MCF 10A (cell line): ENCODE results near the gene GCNT4. TPM values are rescaled to one million over a fixed set of nuclear protein-coding genes. Genes with fewer than 3 reads are reported as not detected.

Experiments used
- BruUV-seq: library from RNA; stranded (reverse); fragments of 400-500 nt; replicated peaks from 2 replicates; lab custom pipeline; 2021; lab: Mats Ljungman, UMichigan
- CTCF ChIA-PET: fragments of 300-600 bp; sonication (Branson Sonifier 250); formaldehyde crosslinking; extraction: SDS; loops from one replicate; lab custom pipeline; 2021; ENCODE audit warnings: antibody characterized with exemption, inconsistent platforms; lab: Yijun Ruan, JAX
- POLR2A ChIA-PET: fragments of 300-600, 350-650 bp; sonication (Branson Sonifier 250); formaldehyde crosslinking; extraction: SDS; loops from one replicate; lab custom pipeline; 2020; ENCODE audit warnings: antibody characterized with exemption, inconsistent platforms; lab: Yijun Ruan, JAX
- DNase-seq: peaks from one replicate; pipeline ENCODE4 v3.0.0-alpha.2; 2018; ENCODE audit not compliant: unreplicated experiment
- H3K27ac Mint-ChIP-seq: one replicate; pipeline ENCODE4 v1.8.0; 2022; ENCODE audit warnings: mild to moderate bottlenecking, low read depth, mixed read lengths; ENCODE audit not compliant: unreplicated experiment
- H3K27me3 Mint-ChIP-seq: one replicate; pipeline ENCODE4 v1.8.0; 2022; ENCODE audit warnings: mixed read lengths; ENCODE audit not compliant: insufficient read depth, unreplicated experiment
- H3K36me3 Mint-ChIP-seq: one replicate; pipeline ENCODE4 v1.8.0; 2022; ENCODE audit warnings: mild to moderate bottlenecking, moderate library complexity, mixed read lengths; ENCODE audit not compliant: insufficient read depth, unreplicated experiment
- H3K4me1 Mint-ChIP-seq: one replicate; pipeline ENCODE4 v1.8.0; 2022; ENCODE audit warnings: mixed read lengths; ENCODE audit not compliant: insufficient read depth, unreplicated experiment
- H3K4me3 Mint-ChIP-seq: one replicate; pipeline ENCODE4 v1.8.0; 2022; ENCODE audit warnings: mild to moderate bottlenecking, moderate library complexity, mixed read lengths; ENCODE audit not compliant: unreplicated experiment
- H3K9me3 Mint-ChIP-seq: one replicate; pipeline ENCODE4 v1.8.0; 2022; ENCODE audit warnings: mixed read lengths; ENCODE audit not compliant: unreplicated experiment
- intact Hi-C: fragments of 100-400 bp; cut with micrococcal nuclease; formaldehyde crosslinking; loops from 2 replicates; pipeline ENCODE4 v1.14.1; 2022
- total RNA-seq: library from RNA; stranded (reverse); gene quantifications from 2 replicates; pipeline ENCODE4 v1.2.3, GENCODE V29; 2022
- TF ChIP-seq, protein P1 (sequence below): fragments of 200-600 bp; IDR thresholded peaks from one replicate; pipeline ENCODE4 v1.8.0; 2022; ENCODE audit warnings: antibody characterized with exemption, mild to moderate bottlenecking; ENCODE audit not compliant: unreplicated experiment

Gene GCNT4
- total RNA-seq, 1 experiment from 2014 or later: 1.4 TPM

GRCh38 chr5:75046366-75047142, 5.8 kb downstream of the GCNT4 start:
- peak overlapping the region; percentile 83 for H3K27ac Mint-ChIP-seq
- no peak overlapping the region for H3K4me3 Mint-ChIP-seq
- no TSS peak for BruUV-seq
- H3K4me1 Mint-ChIP-seq: peaks cover 44% of the 10 kb centered on the region
- peaks cover 12% of the 10 kb centered on the region for H3K36me3 Mint-ChIP-seq
- no peaks in the 10 kb centered on the region for H3K9me3 Mint-ChIP-seq
- TF ChIP-seq, protein P1, sequence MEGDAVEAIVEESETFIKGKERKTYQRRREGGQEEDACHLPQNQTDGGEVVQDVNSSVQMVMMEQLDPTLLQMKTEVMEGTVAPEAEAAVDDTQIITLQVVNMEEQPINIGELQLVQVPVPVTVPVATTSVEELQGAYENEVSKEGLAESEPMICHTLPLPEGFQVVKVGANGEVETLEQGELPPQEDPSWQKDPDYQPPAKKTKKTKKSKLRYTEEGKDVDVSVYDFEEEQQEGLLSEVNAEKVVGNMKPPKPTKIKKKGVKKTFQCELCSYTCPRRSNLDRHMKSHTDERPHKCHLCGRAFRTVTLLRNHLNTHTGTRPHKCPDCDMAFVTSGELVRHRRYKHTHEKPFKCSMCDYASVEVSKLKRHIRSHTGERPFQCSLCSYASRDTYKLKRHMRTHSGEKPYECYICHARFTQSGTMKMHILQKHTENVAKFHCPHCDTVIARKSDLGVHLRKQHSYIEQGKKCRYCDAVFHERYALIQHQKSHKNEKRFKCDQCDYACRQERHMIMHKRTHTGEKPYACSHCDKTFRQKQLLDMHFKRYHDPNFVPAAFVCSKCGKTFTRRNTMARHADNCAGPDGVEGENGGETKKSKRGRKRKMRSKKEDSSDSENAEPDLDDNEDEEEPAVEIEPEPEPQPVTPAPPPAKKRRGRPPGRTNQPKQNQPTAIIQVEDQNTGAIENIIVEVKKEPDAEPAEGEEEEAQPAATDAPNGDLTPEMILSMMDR: no peak
- H3K27me3 Mint-ChIP-seq: no peaks in the 10 kb centered on the region
- ChIA-PET POLR2A (interaction anchor here (0.7 to 2.5 kb wide), 8 partner anchors 8 to 1145 kb away, joined by 3 to 7 read pairs (median 4); partner anchors contain the start of gene HMGCR), CTCF (interaction anchor here (1.0 kb wide), 1 partner anchor 290 kb away, joined by 3 read pairs; the partner anchor contains the start of gene HMGCR)
- intact Hi-C loops: no loop called here
- no peak for DNase-seq

GRCh38 chr5:75045071-75045470, 7.3 kb downstream of the GCNT4 start:
- Mint-ChIP-seq H3K27ac (no peak overlapping the region), H3K36me3 (peaks cover 7% of the 10 kb centered on the region), H3K27me3 (no peaks in the 10 kb centered on the region), H3K4me1 (peaks cover 29% of the 10 kb centered on the region), H3K4me3 (no peak overlapping the region), H3K9me3 (peaks cover 3% of the 10 kb centered on the region)
- intact Hi-C loops: no loop called here
- CTCF ChIA-PET: interaction anchor here (0.7 kb wide), 1 partner anchor 9 kb away, joined by 5 read pairs; no protein-coding TSS in a partner anchor
- POLR2A ChIA-PET: interaction anchor here (1.7 to 2.0 kb wide), 2 partner anchors 8 to 38 kb away, joined by 5 read pairs; no protein-coding TSS in a partner anchor
- TF ChIP-seq, protein P1: no peak
- BruUV-seq: no TSS peak
- no peak for DNase-seq

GRCh38 chr5:75044406-75044805, 8.0 kb downstream of the GCNT4 start:
- ChIA-PET CTCF (interaction anchor here (0.7 kb wide), 1 partner anchor 10 kb away, joined by 5 read pairs; no protein-coding TSS in a partner anchor), POLR2A (interaction anchor here (0.6 to 1.7 kb wide), 5 partner anchors 37 to 1710 kb away, joined by 3 to 5 read pairs (median 3); partner anchors contain the start of gene HMGCR)
- Mint-ChIP-seq H3K27ac (peak overlapping the region; percentile 52), H3K4me3 (no peak overlapping the region), H3K4me1 (peaks cover 25% of the 10 kb centered on the region), H3K9me3 (peaks cover 9% of the 10 kb centered on the region), H3K27me3 (no peaks in the 10 kb centered on the region), H3K36me3 (peaks cover 7% of the 10 kb centered on the region)
- TF ChIP-seq, protein P1: no peak
- intact Hi-C loops: no loop called here
- peak; percentile 52 for DNase-seq
- BruUV-seq: no TSS peak

GRCh38 chr5:75043633-75044264, 8.6 kb downstream of the GCNT4 start:
- TF ChIP-seq, protein P1: no peak
- H3K36me3 Mint-ChIP-seq: peaks cover 7% of the 10 kb centered on the region
- ChIA-PET POLR2A (interaction anchor here (0.6 to 0.7 kb wide), 3 partner anchors 195 to 1710 kb away, joined by 3 read pairs; partner anchors contain the start of gene HMGCR), CTCF (no interaction called here)
- DNase-seq: no peak
- peaks cover 9% of the 10 kb centered on the region for H3K9me3 Mint-ChIP-seq
- no peaks in the 10 kb centered on the region for H3K27me3 Mint-ChIP-seq
- BruUV-seq: no TSS peak
- intact Hi-C loops: no loop called here
- H3K4me3 Mint-ChIP-seq: no peak overlapping the region
- peak overlapping the region; percentile 52 for H3K27ac Mint-ChIP-seq
- H3K4me1 Mint-ChIP-seq: peaks cover 25% of the 10 kb centered on the region
